GM18873 (cell line): Measurements from ENCODE around the gene ZNF76.
"Not testable (repeated sequence)": the region's sequence is repeated elsewhere in the genome, so short reads cannot be mapped to it uniquely, and the experiment has no call there.

Experiments used
- ATAC-seq: cut with Tn5 transposase; IDR thresholded peaks from one replicate; pipeline ENCODE4 v1.9.1; 2021; ENCODE audit warnings: mild to moderate bottlenecking, moderate library complexity, moderate number of reproducible peaks; ENCODE audit not compliant: unreplicated experiment, low FRiP score

ZNF76 gene

DNA sequence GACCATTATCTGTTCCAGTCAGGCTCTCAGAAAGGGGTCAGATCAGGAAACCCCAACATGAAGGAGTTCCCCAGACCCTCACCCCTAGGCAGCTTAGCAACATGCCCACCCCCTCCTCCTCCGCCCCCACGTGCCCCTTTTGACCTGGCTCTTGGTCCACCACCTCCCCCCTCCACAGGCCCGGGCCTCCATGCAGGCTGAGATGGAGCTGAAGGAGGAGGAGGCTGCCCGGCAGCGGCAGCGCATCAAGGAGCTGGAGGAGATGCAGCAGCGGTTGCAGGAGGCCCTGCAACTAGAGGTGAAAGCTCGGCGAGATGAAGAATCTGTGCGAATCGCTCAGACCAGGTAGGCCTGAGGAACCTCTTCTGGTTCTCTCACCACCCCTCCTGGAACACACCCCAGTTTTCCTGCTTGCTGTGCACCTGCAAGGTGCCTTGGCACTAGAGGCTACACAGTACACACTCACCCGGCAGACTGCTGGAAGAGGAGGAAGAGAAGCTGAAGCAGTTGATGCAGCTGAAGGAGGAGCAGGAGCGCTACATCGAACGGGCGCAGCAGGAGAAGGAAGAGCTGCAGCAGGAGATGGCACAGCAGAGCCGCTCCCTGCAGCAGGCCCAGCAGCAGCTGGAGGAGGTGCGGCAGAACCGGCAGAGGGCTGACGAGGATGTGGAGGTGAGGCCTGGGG, 60.0 kb downstream of the ZNF76 start:
- no peak for ATAC-seq

DNA sequence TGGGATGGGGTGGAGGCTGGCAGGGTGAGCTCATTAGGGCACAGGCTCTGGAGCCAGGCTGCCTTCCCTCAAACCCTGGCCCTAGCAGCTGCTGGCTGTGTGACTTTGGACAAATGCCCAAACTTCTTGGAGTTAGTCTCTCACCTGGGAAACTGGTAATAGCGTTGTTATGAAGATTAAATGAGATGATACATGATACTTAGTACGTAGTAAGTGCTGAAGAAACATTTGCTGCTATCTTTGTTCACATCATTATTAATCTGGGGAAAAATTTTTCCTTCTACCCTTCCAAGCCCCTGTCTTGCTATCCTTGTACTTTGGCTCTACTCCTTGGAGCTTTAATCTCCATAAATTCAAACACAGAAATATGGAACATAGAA, 60.5 kb downstream of the ZNF76 start:
- no peak for ATAC-seq

DNA sequence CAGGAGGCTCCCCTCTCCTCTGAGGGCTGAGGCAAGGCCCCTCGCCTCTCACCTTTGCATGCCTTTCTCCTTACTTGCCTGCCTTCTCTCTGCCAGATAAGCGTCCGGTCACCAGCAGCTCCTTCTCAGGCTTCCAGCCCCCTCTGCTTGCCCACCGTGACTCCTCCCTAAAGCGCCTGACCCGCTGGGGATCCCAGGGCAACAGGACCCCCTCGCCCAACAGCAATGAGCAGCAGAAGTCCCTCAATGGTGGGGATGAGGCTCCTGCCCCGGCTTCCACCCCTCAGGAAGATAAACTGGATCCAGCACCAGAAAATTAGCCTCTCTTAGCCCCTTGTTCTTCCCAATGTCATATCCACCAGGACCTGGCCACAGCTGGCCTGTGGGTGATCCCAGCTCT, 61.6 kb downstream of the ZNF76 start:
- no peak for ATAC-seq

DNA sequence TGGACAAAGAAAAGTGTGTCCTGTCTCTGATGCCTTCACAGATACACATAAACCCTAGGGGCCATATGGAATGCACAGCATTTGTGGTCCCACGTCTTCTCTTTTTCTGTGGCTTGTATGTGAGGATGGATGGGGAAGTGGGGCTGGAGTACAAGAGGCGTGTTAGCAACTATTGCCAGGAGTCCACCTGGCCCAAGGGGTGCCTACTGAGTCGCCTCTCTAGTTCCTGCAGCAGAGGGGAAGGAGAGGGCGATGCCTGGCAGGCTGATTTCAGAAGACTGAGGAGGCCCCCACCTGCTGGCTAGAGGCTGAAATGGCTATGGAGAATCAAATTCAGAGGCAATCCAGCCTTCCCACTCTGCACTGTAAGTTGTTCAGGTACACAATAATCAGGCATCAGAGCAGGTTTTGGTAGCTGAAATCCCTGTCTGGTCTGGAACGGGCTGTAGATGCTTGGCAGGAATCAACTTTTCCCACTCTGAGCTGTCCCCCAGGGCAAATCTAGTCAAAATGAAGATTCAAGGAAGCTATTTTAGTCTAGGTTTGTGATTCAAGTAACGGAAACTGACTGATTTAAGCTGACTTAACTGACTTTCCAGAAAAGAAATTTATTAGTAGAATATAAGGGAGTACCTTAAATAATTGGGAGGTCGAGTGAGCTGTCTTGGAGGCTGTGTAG, 68.0 kb downstream of the ZNF76 start:
- ATAC-seq, result no peak

- ATAC-seq, result no peak
Observed at GRCh38 chr6:35328108-35328723, 68.7 kb downstream of the ZNF76 start.

GRCh38 chr6:35328965-35329364, 69.4 kb downstream of the ZNF76 start:
- ATAC-seq, result not testable (repeated sequence)

GRCh38 chr6:35330541-35331119, 71.1 kb downstream of the ZNF76 start:
- ATAC-seq, result no peak

GRCh38 chr6:35332074-35332887, 72.7 kb downstream of the ZNF76 start:
- not testable (repeated sequence) for ATAC-seq

DNA sequence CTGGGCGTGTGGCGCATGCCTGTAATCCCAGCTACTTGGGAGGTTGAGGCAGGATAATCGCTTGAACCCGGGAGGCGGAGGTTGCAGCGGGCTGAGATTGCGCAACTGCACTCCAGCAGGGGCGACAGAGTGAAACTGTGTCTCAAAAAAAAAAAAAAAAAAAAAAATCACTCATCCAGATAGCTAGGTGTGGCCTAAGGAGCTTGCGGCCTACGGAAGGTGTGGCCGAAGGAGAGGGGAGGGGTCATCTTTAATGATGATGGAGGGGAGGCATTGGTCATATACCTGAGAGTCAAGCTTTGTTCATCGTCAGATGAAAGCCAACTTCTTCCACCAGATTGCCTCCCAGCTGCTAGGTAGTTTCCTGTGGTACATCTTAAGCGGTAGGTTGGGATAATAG, 82.0 kb downstream of the ZNF76 start:
- no peak for ATAC-seq

DNA sequence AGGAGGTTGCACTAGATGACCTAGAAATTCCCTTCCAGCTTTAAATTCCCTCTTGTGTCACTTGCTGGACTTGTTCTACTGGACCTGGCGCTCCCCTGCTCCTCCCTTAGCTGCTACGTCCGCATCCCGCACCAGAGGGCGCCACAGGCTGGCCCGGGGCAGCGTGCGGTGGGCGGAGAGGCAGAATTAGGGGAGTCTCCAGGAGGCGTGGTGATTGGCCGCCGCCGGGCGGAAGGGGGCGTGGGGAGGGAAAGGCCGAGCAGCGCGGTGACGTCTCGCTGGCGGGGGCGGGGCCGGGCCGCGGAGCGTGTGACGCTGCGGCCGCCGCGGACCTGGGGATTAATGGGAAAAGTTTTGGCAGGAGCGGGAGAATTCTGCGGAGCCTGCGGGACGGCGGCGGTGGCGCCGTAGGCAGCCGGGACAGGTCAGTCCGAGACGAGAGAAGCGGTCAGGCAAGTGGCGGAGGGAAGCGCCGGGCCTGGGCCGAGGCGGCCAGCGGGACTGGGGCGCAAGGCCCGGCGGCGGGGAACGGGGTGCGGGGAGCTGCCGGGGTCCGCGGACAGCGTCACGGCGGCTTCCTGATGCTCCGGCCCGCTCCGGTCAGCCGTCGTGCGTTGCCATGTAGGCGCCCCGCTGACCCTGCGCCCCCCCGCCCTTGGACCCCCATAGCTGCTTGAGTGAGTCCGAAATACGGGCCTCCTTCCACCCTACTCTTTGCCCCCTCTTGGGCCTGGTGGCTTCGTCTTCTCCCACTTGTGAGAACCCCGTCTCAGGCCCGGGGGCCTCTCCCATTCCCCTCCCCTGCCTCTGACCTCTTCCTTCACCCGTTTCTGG, 82.9 kb downstream of the ZNF76 start, which contains the start of gene PPARD:
TSS of gene PPARD (plus strand) at position 301 of the 834 bp plus-strand sequence. CDS start 68,530 bp downstream, outside the sequence.
- ATAC-seq, result peak; percentile 89

GRCh38 chr6:35343092-35343834, 83.7 kb downstream of the ZNF76 start:
- no peak for ATAC-seq

GRCh38 chr6:35343835-35344550, 84.5 kb downstream of the ZNF76 start:
- no peak for ATAC-seq
